ENCODE results near the gene JMJD8.

DNA sequence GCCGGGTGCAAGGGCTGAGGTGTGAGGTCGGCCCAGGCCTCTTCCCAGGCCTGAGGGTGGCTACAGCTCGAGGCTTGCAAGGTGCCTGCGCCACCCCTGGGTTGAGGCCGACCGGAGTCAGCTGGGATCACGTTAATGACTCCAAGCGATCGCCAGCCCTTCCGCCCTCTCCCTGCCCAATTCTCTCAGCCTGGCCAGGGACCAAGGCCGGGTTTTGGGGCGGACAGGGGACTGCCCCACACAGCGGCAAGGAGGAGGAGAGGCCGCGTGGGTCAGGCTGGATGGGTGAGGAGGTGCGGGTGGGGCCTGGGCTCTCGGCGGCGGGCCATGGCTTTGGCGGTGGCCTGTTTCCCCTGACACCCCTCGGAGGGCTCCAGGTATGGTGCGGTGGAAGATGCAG lies 9.2 kb upstream of the JMJD8 start:
- TF ChIP-seq, protein P1, sequence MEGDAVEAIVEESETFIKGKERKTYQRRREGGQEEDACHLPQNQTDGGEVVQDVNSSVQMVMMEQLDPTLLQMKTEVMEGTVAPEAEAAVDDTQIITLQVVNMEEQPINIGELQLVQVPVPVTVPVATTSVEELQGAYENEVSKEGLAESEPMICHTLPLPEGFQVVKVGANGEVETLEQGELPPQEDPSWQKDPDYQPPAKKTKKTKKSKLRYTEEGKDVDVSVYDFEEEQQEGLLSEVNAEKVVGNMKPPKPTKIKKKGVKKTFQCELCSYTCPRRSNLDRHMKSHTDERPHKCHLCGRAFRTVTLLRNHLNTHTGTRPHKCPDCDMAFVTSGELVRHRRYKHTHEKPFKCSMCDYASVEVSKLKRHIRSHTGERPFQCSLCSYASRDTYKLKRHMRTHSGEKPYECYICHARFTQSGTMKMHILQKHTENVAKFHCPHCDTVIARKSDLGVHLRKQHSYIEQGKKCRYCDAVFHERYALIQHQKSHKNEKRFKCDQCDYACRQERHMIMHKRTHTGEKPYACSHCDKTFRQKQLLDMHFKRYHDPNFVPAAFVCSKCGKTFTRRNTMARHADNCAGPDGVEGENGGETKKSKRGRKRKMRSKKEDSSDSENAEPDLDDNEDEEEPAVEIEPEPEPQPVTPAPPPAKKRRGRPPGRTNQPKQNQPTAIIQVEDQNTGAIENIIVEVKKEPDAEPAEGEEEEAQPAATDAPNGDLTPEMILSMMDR (conservative IDR thresholded peaks at IDR 0.05 in 1 of 2, IDR thresholded peaks at IDR 0.05 in 1 of 2; ENCODE audit: low read depth in 1 of 2, low read length in 2 of 2): no peak
- TF ChIP-seq EZH2 (IDR thresholded peaks at IDR 0.05; ENCODE audit: low read length, missing control alignments): peak; percentile 78
